ENCODE data around the gene TIMP4.

- TF ChIP-seq CTCF (conservative IDR thresholded peaks at IDR 0.05 in 1 of 2, IDR thresholded peaks at IDR 0.05 in 1 of 2; ENCODE audit: extremely low read depth in 1 of 2, insufficient read depth in 1 of 2, low read depth in 1 of 2, low read length in 2 of 2) (no peak), EZH2 (IDR thresholded peaks at IDR 0.05; ENCODE audit: borderline replicate concordance, low read length) (no peak)
Observed at GRCh38 chr3:12142476-12142875, 16.2 kb downstream of the TIMP4 start.
